ENCODE data around the gene MISFA.

Gene MISFA

GRCh38 chr11:18575361-18575760 is 24.2 kb upstream of the MISFA start:
- no peak for DNase-seq (ENCODE audit: low read depth)
- TF ChIP-seq CTCF (IDR thresholded peaks at IDR 0.05; ENCODE audit: low read depth, low read length), result no peak
- no peak for TF ChIP-seq MYC (IDR thresholded peaks at IDR 0.05; ENCODE audit: low read depth, low read length)
- TF ChIP-seq POLR2A (IDR thresholded peaks at IDR 0.05; ENCODE audit: extremely low read depth, insufficient read length), result no peak
- TF ChIP-seq MAX (IDR thresholded peaks at IDR 0.05; ENCODE audit: low read depth, low read length), result no peak
- H3K4me3 ChIP-seq (ENCODE audit: low read depth, low read length), result no peak overlapping the region

GRCh38 chr11:18578975-18579598 is 20.5 kb upstream of the MISFA start:
- TF ChIP-seq MAX (IDR thresholded peaks at IDR 0.05; ENCODE audit: low read depth, low read length) (no peak), MYC (IDR thresholded peaks at IDR 0.05; ENCODE audit: low read depth, low read length) (no peak), POLR2A (IDR thresholded peaks at IDR 0.05; ENCODE audit: extremely low read depth, insufficient read length) (no peak), CTCF (IDR thresholded peaks at IDR 0.05; ENCODE audit: low read depth, low read length) (no peak)
- no peak overlapping the region for H3K4me3 ChIP-seq (ENCODE audit: low read depth, low read length)
- DNase-seq (ENCODE audit: low read depth), result no peak

GRCh38 chr11:18580113-18580766 is 19.3 kb upstream of the MISFA start:
- DNase-seq (ENCODE audit: low read depth), result no peak
- no peak overlapping the region for H3K4me3 ChIP-seq (ENCODE audit: low read depth, low read length)
- no peak for TF ChIP-seq CTCF (IDR thresholded peaks at IDR 0.05; ENCODE audit: low read depth, low read length)
- TF ChIP-seq MYC (IDR thresholded peaks at IDR 0.05; ENCODE audit: low read depth, low read length), result no peak
- TF ChIP-seq POLR2A (IDR thresholded peaks at IDR 0.05; ENCODE audit: extremely low read depth, insufficient read length), result no peak

GRCh38 chr11:18581825-18582224 is 17.8 kb upstream of the MISFA start:
- no peak overlapping the region for H3K4me3 ChIP-seq (ENCODE audit: low read depth, low read length)
- TF ChIP-seq CTCF (IDR thresholded peaks at IDR 0.05; ENCODE audit: low read depth, low read length), result no peak
- no peak for TF ChIP-seq MAX (IDR thresholded peaks at IDR 0.05; ENCODE audit: low read depth, low read length)
- TF ChIP-seq POLR2A (IDR thresholded peaks at IDR 0.05; ENCODE audit: extremely low read depth, insufficient read length), result no peak
- no peak for TF ChIP-seq MYC (IDR thresholded peaks at IDR 0.05; ENCODE audit: low read depth, low read length)
- DNase-seq (ENCODE audit: low read depth), result no peak

- DNase-seq (ENCODE audit: low read depth), result peak; percentile 84
- TF ChIP-seq MYC (IDR thresholded peaks at IDR 0.05; ENCODE audit: low read depth, low read length) (no peak), MAX (IDR thresholded peaks at IDR 0.05; ENCODE audit: low read depth, low read length) (no peak), CTCF (IDR thresholded peaks at IDR 0.05; ENCODE audit: low read depth, low read length) (no peak), POLR2A (IDR thresholded peaks at IDR 0.05; ENCODE audit: extremely low read depth, insufficient read length) (peak; percentile 50)
- peak within 1 kb of the TSS; percentile 99 for H3K4me3 ChIP-seq (ENCODE audit: low read depth, low read length)
Observed at GRCh38 chr11:18588297-18589252, 11.0 kb upstream of the MISFA start, which contains the start of gene UEVLD. UEVLD (minus strand) TSS chr11:18588734; CDS start chr11:18588654, 80 bp downstream.

Measured in NB4 (cell line).